KBM-7 (cell line): ENCODE measurements around the gene TMEM9.

Experiments
- DNase-seq: peaks from one replicate; pipeline ENCODE4 v3.0.0-alpha.2; 2015
- in situ Hi-C: fragments of 300-500 bp; cut with MboI; formaldehyde crosslinking; loops from 2 replicates; pipeline ENCODE4 v1.14.3; 2020; ENCODE audit warnings: low sequenced_read_pairs, low pct_unique_long_range_greater_than_20kb, mixed read lengths

The TMEM9 gene

DNA sequence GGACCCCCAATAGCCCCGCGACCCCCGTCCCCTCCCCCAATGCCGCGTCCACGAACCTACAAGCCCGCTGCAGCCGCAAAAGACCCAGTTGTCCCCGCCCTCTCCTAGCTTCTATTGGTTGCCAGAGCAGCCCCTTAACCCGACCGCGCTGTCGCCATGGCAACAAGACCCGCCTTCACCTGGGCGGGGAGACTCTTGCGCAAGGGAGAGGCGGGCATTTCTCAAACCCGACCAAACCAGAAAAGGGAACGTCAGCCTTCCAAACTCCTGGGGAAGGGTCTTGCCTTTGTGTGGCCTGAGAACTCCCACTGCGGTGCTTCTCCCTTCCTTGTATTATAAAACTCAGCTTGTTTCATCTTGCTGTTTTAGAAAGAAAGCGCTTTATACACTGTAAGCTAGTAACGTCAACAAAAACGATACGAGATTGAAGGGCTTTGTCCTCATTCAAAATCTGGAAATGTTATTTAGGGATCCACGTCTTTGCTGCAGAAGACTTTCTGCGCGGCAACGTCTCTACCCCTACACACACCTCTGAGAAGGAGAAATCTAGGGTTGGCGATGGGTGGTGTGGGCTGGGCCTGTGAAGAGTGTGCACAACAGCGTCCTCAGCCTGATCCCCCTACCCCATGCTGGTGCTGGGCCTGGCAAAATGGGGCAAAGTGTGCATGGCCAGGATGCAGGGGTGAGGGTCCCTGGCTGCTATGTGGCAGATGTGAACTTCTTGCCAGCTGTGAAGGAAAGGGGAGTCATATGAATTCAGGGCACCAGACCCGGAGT lies at the start of gene TMEM9:
TSS of gene TMEM9 (minus strand) at position 86 of the 777 bp plus-strand sequence. CDS start 551 bp downstream, outside the sequence.
- DNase-seq = peak; percentile 98
- in situ Hi-C loops = no loop called here

GRCh38 chr1:201198598-201198997 lies 44.3 kb upstream of the TMEM9 start:
- no peak for DNase-seq
- in situ Hi-C loops = no loop called here

DNA sequence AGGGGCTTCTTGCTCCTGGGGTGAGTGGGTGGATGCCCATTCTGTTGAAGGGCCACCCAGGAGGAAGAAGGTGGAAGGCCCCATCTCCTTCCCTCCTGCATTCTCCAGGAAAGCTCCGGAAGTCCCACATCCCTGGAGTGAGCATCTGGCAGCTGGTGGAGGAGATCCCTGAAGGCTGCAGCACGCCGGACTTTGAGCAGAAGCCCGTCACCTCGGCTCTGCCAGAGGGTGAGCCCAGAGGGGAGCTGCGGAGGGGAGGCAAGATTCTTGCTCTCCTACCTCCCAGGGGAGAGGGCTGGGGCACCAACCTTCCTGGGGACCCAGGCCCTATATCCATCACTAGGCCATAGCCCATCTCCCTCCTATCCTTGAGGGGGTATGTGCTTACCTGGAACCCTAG lies 39.8 kb upstream of the TMEM9 start:
- in situ Hi-C loops = no loop called here
- no peak for DNase-seq

DNA sequence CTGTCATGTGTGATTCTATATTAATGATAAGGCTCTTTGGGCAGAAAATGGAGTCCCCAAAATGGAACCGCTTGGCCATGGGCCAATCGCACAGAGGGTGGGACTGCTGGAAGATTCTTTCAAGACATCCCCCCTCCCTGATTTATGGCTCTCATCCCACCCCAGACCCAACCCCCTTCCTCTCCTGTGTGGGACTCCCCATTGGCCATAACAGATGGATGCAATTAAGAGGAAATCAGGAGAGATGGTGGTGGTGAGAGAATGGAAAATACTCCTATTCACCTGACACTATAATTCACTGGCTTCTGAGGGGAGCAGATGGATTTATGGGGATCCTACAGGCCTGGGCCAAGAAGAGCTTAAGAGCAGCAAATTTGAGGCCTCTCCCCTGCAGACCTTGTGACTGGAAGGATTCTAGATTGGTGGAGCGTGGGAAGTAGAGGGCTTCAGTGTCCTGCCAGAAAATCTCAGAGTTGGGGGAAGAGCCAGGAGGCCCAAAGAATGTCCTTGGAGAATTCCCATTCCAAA lies 38.1 kb upstream of the TMEM9 start:
- DNase-seq = no peak
- in situ Hi-C loops = no loop called here

DNA sequence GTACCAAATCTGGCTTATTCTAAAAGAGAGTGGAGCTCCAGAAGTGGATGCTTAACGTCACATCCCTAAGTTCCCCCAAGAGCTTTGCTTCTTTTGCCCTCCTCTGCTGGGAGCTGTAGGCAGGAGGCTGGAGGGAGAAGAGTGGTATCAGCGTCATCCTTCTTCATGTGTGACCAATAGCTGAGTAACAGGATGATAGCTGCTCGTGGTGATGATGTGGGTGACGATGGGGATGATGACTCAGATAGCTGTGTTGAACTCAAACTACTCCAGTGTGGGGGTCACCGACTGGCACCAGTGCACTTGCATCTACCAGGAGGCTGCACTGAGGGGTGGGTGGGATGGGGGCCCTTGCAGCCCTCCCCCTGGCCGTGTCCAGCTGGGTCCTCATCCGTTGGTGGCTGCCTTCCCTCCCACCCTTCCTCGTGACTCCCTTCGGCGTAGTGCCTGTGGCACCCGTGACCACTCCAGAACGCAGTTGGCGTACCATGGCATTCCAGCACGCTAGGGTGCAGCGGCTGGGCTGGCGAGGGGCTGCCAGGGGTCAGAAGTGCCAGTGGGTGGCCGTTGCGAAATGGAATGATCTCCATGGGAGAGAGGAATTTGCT lies 37.5 kb upstream of the TMEM9 start:
- in situ Hi-C loops = no loop called here
- DNase-seq = no peak

DNA sequence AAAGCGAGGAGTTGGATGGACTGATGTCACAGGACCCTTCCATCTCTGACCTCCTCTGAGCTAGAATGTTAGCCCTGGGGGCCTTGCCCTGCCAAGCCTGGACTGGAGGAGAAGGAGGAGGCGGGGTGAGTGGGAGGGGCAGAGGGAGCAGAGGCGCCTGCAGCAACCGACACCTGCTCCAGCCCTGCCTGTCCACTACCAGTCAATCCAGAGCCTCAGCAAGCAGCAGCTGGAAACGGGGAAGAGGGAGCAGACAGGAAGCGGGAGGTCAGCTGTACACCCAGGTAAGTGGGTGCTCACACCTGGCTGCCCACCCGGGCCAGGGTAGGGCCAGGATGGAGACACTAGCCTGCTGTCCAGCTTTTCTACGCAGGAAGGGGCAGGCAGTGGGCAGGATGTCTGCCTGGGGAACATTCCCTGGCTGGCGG lies 36.4 kb upstream of the TMEM9 start, which contains the start of gene IGFN1:
TSS of gene IGFN1 (plus strand) at position 201 of the 428 bp plus-strand sequence. CDS start 2,470 bp downstream, outside the sequence.
- in situ Hi-C loops = no loop called here
- no peak for DNase-seq

DNA sequence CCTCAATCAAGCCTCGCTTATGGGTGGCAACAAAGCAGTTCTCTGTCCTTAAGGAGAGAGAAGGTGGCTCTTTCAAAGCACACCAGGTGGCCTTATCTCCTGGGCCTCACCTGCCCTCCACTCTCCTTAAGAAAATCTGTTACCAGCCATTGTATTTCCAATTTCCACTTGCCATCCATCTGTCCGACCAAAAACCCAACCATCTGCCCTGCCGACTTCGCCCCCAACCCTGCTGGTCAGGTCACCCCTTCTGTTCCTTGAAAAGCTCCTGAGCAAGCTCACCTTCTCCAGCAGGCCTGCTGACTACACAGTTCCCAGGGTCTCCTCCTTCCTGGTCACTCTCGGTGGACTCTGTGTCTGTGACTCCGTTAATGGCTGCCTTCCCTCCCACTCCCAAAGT lies 35.7 kb upstream of the TMEM9 start:
- no peak for DNase-seq
- in situ Hi-C loops = no loop called here

- in situ Hi-C loops = no loop called here
- no peak for DNase-seq
Measured at GRCh38 chr1:201189085-201189484, 34.8 kb upstream of the TMEM9 start.

DNA sequence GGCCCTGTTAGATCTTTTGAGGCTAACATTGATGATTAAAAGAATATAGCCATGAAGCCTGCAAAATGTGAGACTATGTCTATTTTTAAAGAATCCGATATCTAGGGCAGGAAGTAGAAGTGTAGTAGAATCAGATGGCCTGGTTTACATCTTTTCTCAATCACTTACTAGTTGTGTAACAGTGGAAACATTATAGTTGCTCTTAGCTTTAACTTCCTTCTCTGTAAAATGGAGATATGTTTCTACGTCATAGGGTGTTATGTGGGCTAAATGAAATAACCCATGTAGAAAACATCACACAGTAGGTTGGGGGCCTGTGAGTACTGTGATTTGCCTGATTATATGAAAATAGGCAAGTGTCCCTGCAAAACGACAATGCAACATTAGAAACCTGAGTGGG lies 31.9 kb upstream of the TMEM9 start:
- in situ Hi-C loops = no loop called here
- no peak for DNase-seq

- no peak for DNase-seq
- in situ Hi-C loops = no loop called here
Measured at GRCh38 chr1:201185527-201186128, 31.4 kb upstream of the TMEM9 start.

GRCh38 chr1:201185123-201185453 lies 30.8 kb upstream of the TMEM9 start:
- no peak for DNase-seq
- in situ Hi-C loops = no loop called here

- in situ Hi-C loops = no loop called here
Measured at GRCh38 chr1:201184307-201185122, 30.2 kb upstream of the TMEM9 start.

DNA sequence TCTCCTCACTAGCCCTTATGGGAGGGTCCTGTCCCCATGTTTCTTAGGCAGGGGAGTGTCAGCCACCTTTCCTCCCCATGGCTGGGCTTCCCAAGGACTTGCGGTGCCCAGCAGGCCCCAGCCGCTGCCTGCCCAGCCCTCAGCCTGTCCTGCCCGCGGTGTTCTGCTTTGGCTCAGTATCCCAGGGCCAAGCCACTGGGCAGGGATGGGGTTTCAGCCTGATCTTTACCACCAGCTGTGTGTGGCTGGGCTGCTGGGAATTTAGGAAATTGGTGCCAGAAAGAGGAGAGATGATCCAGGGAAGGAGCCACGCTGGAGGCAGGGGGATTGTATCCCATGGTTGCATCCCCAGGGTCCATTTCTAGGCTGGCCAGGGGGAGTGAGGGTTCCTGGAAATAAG lies 29.5 kb upstream of the TMEM9 start:
- in situ Hi-C loops = no loop called here
- DNase-seq = no peak

More at GRCh38 chr1:201184307-201185122, 30.2 kb upstream of the TMEM9 start:
- DNase-seq = peak; percentile 12

DNA sequence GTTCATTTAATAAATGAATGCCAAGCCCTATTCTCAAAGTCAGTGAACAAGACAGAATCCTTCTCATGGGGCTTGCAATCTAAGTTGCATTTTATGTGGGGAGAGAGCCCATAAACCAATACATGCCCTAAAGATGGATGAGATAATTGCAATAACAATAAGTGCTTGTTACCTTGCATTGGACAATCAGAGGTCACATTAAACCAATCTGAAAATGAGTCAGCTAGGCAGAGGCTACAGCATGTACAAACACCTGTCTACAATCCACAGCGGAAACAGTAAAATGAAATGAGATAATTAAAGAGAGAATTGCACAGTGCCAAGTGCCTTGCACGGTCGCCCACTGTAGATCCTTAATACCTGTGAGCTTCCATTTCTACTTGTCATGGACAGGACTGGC lies 28.9 kb upstream of the TMEM9 start:
- in situ Hi-C loops = no loop called here
- DNase-seq = no peak

GRCh38 chr1:201181726-201182125 lies 27.5 kb upstream of the TMEM9 start:
- DNase-seq = no peak
- in situ Hi-C loops = no loop called here

- in situ Hi-C loops = no loop called here
- DNase-seq = no peak
Measured at GRCh38 chr1:201181323-201181722, 27.0 kb upstream of the TMEM9 start.

- in situ Hi-C loops = no loop called here
- DNase-seq = no peak
Measured at GRCh38 chr1:201180901-201181300, 26.6 kb upstream of the TMEM9 start.

DNA sequence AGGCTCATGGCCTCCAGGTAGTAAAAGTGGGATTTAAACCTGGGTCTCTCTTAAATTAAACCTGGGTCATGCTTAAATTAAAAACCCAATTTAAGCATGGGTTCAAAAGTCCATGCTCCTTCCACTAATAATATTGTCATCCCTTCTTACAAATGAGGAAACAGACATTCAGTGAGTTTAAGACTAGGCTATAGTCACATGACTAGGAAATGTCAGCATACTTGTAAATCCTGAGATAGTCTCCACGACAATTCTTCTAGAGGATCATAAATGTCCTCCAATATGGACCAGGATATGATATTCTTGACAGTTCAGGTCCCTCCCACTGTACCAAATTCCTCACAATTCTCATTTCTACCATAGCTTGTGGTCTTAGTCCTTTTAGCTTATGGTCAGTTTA lies 25.9 kb upstream of the TMEM9 start:
- in situ Hi-C loops = no loop called here

DNA sequence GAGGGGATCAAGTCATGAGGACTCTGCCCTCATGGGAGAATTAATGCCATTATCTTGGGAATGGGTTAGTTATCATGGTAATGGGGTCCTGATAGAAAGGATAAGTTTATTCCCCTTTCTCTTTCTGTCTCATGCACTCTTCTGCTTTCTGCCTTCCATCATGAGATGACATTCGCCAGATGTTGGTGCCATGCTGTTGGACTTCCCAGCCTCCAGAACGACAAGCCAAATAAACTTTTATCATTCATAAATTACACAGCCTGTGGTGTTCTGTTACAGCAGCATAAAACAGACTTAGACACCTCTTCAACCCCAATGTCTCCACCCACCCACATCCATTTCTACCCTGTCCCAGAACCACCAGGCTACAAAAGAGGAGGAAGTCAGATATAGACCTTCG lies 24.4 kb upstream of the TMEM9 start:
- in situ Hi-C loops = no loop called here
- DNase-seq = no peak

More for the DNA sequence above, 25.9 kb upstream of the TMEM9 start:
- DNase-seq = no peak
